ENCODE results near the gene RNF148.
"Not testable (repeated sequence)": the region's sequence is repeated elsewhere in the genome, so short reads cannot be mapped to it uniquely, and the experiment has no call there.

The RNF148 gene

GRCh38 chr7:122689346-122690109, 13.2 kb downstream of the RNF148 start:
- DNase-seq = no peak

- DNase-seq = no peak
Measured at GRCh38 chr7:122688400-122688998, 14.2 kb downstream of the RNF148 start.

DNA sequence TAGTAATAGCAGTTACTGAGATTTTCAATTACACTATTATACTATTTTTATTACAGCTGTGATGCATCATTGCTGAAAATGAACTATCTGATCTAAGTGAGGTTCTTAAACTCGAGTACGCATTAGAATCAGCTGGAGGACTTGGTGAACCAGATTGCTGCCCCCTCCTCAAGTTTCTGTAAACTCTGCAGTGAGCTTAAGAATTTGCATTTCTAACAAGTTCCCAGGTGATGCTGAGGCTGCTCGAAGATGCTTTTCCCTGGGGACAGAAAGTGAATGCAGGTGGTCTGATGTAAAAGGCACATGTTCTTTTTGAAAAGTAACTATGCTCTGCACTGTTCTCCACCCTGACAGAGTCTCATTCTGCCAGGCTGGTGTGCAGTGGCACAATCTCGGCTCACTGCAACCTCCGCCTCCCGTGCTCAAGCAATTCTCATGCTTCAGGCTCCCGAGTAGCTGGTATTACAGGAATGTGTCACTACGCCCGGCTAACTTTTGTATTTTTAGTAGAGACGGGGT, 16.3 kb downstream of the RNF148 start:
- no peak for DNase-seq

DNA sequence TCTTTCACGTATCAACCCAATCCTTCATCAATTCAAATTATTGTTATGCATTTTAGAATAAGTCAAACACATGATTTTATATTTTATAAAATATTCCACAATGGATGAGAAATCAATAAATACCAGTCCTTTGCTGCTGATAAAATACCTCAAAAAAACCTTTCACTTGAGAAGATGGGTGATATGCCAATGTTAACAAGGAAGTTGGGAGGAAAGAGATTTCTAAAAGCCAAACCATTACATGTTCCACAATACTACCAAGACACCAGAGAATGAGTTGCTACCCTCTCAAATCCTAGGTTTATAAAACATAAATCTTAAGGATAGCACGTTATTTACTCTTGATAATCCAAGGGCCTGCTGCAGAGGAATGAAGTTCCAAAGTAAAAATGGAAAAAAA, 18.2 kb downstream of the RNF148 start:
- DNase-seq = no peak

- DNase-seq = no peak
Measured at GRCh38 chr7:122682815-122683550, 19.7 kb downstream of the RNF148 start.

GRCh38 chr7:122681186-122681585, 21.5 kb downstream of the RNF148 start:
- not testable (repeated sequence) for DNase-seq

DNA sequence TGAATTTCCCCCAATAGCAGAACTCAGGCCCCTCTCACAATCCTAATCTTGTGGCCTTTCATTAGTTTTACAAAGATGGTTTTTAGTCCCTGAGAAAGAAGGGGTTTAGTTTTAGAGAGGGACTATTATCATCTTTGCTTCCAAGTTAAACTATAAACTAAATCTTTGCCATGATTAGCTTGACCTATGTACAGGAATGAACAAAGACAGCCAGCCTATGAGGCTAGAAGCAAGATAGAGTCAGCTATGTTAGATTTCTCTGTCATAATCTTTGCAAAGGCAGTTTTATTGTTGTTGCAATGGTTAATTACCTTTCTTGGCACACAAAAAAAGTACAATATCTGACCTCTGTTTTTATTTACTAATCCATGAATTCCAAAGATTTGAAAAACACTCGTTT, 22.9 kb downstream of the RNF148 start:
- DNase-seq = no peak

DNA sequence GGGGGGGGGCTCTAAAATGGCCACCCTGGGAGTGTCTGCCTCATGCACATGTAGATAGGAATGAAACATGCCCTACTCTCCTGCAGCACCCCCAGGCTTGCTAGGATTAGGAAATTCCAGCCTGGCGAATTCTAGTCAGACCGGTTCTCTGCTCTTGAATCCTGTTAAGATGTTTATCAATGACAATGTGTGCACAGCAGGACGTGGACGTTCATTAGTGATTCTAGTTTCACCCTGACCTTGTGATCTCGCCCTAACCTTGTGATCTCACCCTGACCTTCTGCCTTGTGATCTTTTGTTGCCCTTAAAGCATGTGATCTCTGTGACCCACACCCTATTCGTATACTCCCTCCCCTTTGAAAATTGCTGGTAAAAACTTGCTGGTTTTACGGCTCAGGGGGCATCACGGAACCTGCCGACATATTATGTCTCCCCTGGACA, 23.4 kb downstream of the RNF148 start:
- DNase-seq = not testable (repeated sequence)

DNA sequence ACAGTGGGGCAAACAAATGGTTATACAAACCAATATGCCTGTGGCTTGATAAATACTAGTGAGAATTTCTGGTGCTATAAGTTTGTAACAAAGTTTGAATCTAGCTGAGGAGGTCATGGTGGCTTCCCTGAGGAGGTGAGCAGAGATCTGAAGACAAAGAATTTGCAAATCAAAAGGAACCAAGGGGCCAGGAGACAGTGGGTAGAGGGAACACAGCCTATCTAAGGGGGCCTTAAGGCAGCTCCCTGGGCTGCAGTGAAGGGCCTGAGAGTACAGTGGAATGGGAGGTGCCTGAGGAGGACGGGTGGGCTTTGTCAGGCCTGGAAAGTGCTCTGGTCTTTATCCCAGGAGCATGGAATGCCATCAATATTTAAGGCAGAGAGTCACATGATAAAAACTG, 25.6 kb downstream of the RNF148 start:
- no peak for DNase-seq

GRCh38 chr7:122676466-122676865, 26.3 kb downstream of the RNF148 start:
- peak; percentile 42 for DNase-seq

DNA sequence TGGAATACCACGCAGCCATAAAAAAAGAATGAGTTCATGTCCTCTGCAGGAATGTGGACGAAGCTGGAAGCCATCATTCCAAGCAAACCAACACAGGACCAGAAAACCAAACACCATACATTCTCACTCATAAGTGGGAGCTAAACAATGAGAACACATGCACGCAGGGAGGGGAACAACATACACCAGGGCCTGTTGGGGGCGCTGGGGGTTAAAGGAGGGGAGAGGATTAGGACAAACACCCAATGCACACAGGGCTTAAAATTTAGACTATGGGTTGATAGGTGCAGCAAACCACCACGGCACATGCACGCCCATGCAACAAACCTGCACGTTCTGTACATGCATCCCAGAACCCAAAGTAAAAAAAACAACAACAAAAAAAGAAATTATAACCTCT, 27.1 kb downstream of the RNF148 start:
- DNase-seq = no peak

GRCh38 chr7:122675011-122675410, 27.7 kb downstream of the RNF148 start:
- no peak for DNase-seq

DNA sequence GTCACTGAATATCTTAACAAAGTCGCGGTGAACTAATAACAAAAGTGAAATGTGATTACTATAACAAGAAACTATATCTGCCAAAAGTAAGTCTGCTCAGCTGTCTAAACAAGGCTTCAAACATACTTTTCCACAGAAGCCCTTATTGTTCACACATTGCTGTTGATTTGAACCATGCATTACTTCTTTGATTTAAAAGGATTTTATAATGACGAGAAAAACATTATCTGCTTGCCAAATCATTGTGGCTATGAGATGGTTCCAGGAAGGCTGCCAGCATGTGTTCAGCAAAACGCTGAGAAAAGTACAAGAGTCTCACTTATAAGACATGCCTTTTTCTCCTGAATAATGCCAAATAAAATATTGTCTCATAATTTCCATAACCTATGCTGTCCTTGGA, 28.2 kb downstream of the RNF148 start:
- no peak for DNase-seq

GRCh38 chr7:122673951-122674350, 28.8 kb downstream of the RNF148 start:
- DNase-seq = no peak

DNA sequence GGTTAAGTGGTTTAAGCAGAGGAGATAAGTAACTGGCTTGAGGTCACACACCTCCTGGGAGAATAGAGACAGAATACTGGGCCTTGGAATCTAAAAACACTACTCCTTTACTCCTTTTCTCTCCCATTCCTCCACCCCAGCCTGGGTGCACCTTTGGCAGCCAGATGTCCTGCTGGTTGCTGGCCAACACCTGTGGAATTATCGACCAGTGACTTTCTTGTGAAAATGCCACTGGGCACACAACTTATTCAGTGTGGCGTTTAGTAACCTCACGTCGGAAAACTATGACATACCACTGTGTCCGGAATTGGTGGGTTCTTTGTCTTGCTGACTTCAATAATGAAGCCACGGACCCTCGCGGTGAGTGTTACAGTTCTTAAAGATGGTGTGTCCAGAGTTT, 30.2 kb downstream of the RNF148 start:
- no peak for DNase-seq

DNA sequence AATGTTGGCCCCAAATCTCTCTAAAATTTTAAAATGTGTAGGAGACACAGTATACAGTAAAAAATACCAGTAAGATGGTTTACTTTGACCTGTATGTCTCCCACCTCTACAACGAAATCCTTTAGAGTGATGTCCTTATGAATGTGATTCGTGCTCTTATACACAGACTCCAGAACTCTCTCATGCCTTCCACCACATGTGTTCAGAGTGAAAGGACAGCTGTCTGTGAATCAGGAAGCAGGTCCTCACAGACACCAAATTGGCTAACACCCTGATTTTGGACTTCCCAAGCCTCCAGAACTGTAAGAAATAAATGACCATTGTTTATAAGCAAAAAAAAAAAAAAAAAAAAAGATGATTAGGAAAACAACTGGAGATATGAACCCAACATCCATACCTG, 39.0 kb downstream of the RNF148 start:
- no peak for DNase-seq

DNA sequence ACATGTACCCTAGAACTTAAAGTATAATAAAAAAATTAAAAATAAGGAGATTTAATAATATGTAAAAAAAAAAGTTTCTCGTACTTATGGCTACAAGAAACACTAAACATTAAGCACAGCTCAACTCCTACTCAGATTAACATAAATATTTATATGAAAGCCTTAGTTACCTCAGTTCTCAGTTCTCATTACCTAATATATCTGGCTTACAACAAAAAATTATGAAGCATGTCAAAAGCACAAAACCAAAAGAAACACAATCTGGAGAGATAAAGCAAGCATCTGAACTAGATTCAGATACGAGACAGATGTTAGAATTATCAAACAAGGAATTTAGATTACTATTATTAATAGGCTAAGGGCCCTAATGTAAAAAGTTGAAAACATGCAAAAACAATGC, 43.9 kb downstream of the RNF148 start:
- no peak for DNase-seq

- DNase-seq = no peak
Measured at GRCh38 chr7:122653685-122654084, 49.0 kb downstream of the RNF148 start.

GRCh38 chr7:122652876-122653275, 49.8 kb downstream of the RNF148 start:
- DNase-seq = no peak
